Measurements from ENCODE around the gene ERAP2.

ERAP2 gene

DNA sequence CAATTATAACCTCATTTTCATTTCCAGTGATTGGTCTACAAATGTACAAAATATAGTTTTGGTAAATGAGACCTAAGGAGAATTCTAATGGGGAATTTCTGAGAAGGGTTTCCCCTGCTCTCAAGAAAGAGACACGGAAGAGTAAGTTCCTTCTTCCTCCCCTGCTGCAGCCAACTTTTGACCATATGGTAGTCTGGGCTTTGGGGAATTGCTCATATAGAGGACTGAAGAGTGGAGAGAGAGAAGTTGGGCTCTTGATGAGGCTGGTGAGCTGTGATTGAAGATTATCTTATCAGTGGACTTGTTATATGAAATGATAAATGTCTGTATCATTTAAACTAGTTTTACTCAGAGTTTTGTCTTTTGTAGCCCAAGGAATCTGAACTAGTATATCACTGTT is 55.3 kb downstream of the ERAP2 start:
- no peak for DNase-seq

DNA sequence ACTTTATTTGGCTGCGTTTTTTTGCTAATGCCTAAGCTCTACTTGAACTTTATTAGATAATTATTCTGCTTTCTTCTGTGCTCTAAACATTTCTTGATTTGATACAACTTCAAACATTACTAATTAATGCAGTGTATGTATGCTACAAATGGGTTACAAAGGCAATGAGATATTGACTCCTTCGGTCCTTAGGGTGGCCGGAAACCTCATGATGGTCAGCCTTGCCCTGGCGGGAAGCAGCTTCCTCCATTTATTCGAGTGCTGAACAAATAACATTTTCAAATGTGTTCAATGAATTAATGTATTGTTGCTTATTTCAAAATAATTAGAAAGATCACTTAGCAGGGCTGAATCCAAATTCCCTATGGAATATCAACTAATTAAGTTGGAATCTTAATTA is 55.7 kb downstream of the ERAP2 start:
- Histone ChIP-seq H3K56ac (ENCODE audit: low read length) (no peak overlapping the region), H3K4me1 (ENCODE audit: control insufficient read depth, low read depth, low read length) (peaks cover 9% of the 10 kb centered on the region), H3K27me3 (ENCODE audit: insufficient read depth, low read length, poor library complexity) (no peaks in the 10 kb centered on the region), H3K4ac (ENCODE audit: low read depth, low read length) (no peak overlapping the region), H2BK120ac (ENCODE audit: low read depth, low read length) (no peak overlapping the region), H3K79me2 (ENCODE audit: control insufficient read depth, insufficient read depth, low read length) (no peaks in the 10 kb centered on the region), H3K27ac (ENCODE audit: low read depth, low read length) (no peak overlapping the region), H3K36me3 (ENCODE audit: control insufficient read depth, insufficient read depth, low read length) (no peaks in the 10 kb centered on the region), H2BK15ac (replicated peaks; ENCODE audit: low read depth) (no peak overlapping the region), H4K8ac (ENCODE audit: low read depth, low read length) (no peak overlapping the region), H4K5ac (ENCODE audit: low read length) (no peak overlapping the region), H2AK5ac (ENCODE audit: low read length) (no peak overlapping the region), H2BK5ac (ENCODE audit: low read length) (no peak overlapping the region), H3K79me1 (ENCODE audit: low read length) (no peaks in the 10 kb centered on the region), H3K9ac (ENCODE audit: low read length) (no peak overlapping the region), H3K18ac (ENCODE audit: low read length) (no peak overlapping the region), H3K4me3 (ENCODE audit: low read length) (no peak overlapping the region), H3K4me2 (ENCODE audit: low read length) (no peak overlapping the region), H3K23ac (ENCODE audit: low read length) (no peak overlapping the region)
- no CpG with 5 or more reads among the region's 5 CpGs for WGBS (ENCODE audit: extremely low coverage, insufficient coverage, low lambda C conversion rate)
- no peak for DNase-seq

More for the DNA sequence above, 55.3 kb downstream of the ERAP2 start:
- H3K4me3 ChIP-seq (ENCODE audit: low read length): no peak overlapping the region
- H2BK120ac ChIP-seq (ENCODE audit: low read depth, low read length): no peak overlapping the region
- no peak overlapping the region for H2BK15ac ChIP-seq (replicated peaks; ENCODE audit: low read depth)
- H3K18ac ChIP-seq (ENCODE audit: low read length): no peak overlapping the region
- H3K79me1 ChIP-seq (ENCODE audit: low read length): no peaks in the 10 kb centered on the region
- H3K27me3 ChIP-seq (ENCODE audit: insufficient read depth, low read length, poor library complexity): no peaks in the 10 kb centered on the region
- no peak overlapping the region for H2AK5ac ChIP-seq (ENCODE audit: low read length)
- no peak overlapping the region for H3K23ac ChIP-seq (ENCODE audit: low read length)
- H4K5ac ChIP-seq (ENCODE audit: low read length): no peak overlapping the region
- H3K9ac ChIP-seq (ENCODE audit: low read length): no peak overlapping the region
- no peaks in the 10 kb centered on the region for H3K36me3 ChIP-seq (ENCODE audit: control insufficient read depth, insufficient read depth, low read length)
- no peak overlapping the region for H3K27ac ChIP-seq (ENCODE audit: low read depth, low read length)
- no peaks in the 10 kb centered on the region for H3K79me2 ChIP-seq (ENCODE audit: control insufficient read depth, insufficient read depth, low read length)
- no peak overlapping the region for H3K4me2 ChIP-seq (ENCODE audit: low read length)
- H2BK5ac ChIP-seq (ENCODE audit: low read length): no peak overlapping the region
- peaks cover 8% of the 10 kb centered on the region for H3K4me1 ChIP-seq (ENCODE audit: control insufficient read depth, low read depth, low read length)
- no peak overlapping the region for H4K8ac ChIP-seq (ENCODE audit: low read depth, low read length)
- no CpG with 5 or more reads among the region's 1 CpG for whole genome bisulfite sequencing (ENCODE audit: extremely low coverage, insufficient coverage, low lambda C conversion rate)
- H3K4ac ChIP-seq (ENCODE audit: low read depth, low read length): no peak overlapping the region
- H3K56ac ChIP-seq (ENCODE audit: low read length): no peak overlapping the region

DNA sequence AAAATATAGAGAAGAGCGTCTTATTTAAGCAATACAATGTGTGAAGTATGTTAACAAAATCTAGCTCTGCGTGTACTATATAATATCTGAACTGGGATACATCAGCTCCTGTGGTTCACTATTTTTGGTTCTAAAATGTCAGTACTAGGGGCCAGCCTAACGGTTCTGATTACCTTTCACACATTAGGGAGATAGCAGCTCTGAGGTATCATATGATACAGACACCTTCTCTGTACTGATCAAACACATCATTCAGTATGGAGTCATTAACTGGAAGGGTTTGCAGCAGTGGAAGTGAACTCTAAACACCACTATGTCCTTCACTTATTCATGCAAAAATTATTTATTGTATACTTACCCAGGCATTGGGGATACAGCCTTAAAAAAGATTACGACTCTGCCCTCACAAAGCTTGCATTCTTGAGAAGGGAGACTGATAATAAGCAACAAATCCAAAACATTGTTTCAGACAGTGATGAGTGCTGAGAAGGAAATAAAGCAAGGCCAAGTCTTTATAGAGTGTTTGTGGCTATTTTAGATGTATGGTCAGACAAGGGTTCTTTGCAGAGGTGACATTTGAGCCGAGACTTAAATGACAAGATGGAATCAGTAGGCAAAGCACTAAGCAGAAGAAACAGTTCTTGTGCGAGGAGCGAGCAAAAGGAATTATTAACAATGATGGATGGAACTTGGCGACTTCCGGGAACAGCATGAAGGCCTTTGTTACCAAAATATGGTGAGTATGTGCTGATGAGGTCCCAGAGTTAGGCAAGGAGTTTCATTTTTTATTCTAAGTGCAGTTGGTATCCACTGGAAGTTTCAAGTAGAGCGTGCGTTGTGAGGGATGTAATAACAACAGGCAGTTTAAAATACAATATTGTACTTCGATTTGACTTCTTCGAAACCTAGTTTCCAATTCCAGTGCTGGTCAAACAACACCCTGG is 57.7 kb downstream of the ERAP2 start:
- Histone ChIP-seq H3K18ac (ENCODE audit: low read length) (no peak overlapping the region), H3K27me3 (ENCODE audit: insufficient read depth, low read length, poor library complexity) (no peaks in the 10 kb centered on the region), H3K23ac (ENCODE audit: low read length) (no peak overlapping the region), H2BK120ac (ENCODE audit: low read depth, low read length) (no peak overlapping the region), H3K4me2 (ENCODE audit: low read length) (peak overlapping the region; percentile 25), H2AK5ac (ENCODE audit: low read length) (no peak overlapping the region), H4K5ac (ENCODE audit: low read length) (no peak overlapping the region), H2BK5ac (ENCODE audit: low read length) (no peak overlapping the region), H3K56ac (ENCODE audit: low read length) (peak overlapping the region; percentile 86), H3K4me1 (ENCODE audit: control insufficient read depth, low read depth, low read length) (peaks cover 9% of the 10 kb centered on the region), H3K9ac (ENCODE audit: low read length) (peak overlapping the region; percentile 62), H3K27ac (ENCODE audit: low read depth, low read length) (peak overlapping the region; percentile 37), H2BK15ac (replicated peaks; ENCODE audit: low read depth) (no peak overlapping the region), H3K79me2 (ENCODE audit: control insufficient read depth, insufficient read depth, low read length) (no peaks in the 10 kb centered on the region), H3K36me3 (ENCODE audit: control insufficient read depth, insufficient read depth, low read length) (no peaks in the 10 kb centered on the region), H3K4ac (ENCODE audit: low read depth, low read length) (no peak overlapping the region), H3K4me3 (ENCODE audit: low read length) (peak overlapping the region; percentile 2), H3K79me1 (ENCODE audit: low read length) (no peaks in the 10 kb centered on the region), H4K8ac (ENCODE audit: low read depth, low read length) (no peak overlapping the region)
- no CpG with 5 or more reads among the region's 13 CpGs for WGBS (ENCODE audit: extremely low coverage, insufficient coverage, low lambda C conversion rate)
- peak; percentile 13 for DNase-seq

DNA sequence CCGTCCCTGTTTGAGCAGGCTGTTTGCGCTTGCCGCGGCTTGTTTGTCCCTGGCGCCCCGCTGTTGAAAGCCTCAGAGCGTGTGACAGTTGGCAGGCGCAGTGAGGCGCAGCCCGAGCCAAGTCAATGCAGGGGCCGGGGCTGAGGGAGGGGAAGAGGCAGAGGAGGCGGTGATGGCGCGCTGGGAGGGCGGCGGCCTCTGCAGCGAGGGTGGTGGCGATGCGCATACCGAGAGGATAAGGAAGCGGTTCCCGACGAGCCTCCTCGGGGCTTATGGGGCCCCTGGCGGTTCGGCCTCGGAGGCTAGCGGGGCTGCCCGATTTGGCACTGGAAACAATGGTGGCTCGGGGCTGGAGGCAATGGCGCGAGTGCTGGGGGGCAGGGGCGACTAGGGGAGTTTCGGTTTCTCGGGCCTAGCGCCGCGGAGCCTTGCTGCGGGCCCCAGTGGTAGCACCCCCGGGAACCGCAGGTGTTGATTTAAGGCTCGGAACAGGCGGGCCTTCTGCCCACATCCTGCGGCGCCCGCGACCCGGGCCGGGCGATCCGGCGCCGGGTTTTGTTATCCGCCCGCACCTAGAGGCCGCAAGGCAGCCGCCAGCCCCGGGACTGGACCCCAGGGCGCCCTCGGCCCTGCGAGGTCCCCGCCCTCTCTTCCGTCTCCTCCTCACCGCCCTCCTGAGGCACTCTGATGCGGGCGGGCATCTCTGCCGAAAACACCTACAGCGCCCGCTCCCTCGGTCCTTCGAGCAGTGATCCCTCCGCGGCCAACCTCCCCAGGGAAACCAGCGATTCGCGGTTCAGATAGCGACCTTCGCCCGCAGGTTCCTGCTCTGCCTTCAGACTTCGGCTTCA is 58.6 kb downstream of the ERAP2 start:
- peaks cover 9% of the 10 kb centered on the region for H3K4me1 ChIP-seq (ENCODE audit: control insufficient read depth, low read depth, low read length)
- no CpG with 5 or more reads among the region's 80 CpGs for WGBS (ENCODE audit: extremely low coverage, insufficient coverage, low lambda C conversion rate)

DNA sequence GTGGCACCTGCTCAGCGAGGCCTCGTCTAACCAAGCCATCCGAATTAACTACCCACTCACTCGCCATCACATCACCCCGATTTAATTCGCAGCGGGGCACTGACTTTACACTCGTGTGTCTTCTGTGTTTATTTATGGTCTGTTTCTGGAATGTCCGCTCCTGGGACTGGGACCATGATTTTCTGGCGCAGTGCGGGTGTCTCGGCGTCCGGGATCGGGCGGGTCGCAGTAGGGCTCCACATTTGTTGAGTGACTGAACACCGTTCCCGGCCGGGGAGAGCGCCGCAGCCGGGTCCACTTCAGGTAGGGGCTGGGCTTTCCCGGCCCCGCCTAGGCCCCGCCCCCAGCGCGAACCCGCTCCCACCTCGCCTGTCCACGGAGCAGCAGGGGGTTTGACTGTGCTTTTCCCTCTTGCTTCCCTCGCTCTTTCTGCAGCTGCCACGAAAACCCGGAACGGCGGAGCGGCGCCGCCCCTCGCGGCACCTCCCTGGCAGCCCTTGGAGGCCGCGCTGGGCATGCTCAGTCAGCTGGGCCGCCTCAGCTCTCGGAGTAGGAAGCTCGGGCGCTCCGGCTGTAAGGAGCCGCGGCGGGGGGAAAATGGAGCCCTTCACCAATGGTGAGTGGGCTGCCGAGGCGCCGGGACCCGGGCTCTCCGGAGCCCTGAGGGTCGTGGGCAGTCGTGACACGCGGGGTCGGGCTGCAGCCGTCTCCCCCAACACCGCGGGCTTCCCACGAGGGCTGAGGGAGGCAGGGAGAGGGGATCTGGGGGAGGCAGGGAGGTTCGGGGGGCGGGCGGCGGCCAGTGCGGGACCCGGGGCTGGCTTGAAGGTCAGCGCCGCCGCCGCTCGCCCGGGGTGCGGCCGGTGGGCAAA is 59.5 kb downstream of the ERAP2 start, which contains the start of gene LNPEP:
TSS of gene LNPEP (plus strand) at position 522 of the 872 bp plus-strand sequence. CDS start at position 598, 76 bp downstream.
- no CpG with 5 or more reads among the region's 79 CpGs for WGBS (ENCODE audit: extremely low coverage, insufficient coverage, low lambda C conversion rate)

More for the DNA sequence above, 58.6 kb downstream of the ERAP2 start:
- peak overlapping the region; percentile 47 for H3K18ac ChIP-seq (ENCODE audit: low read length)
- H3K9ac ChIP-seq (ENCODE audit: low read length): peak overlapping the region; percentile 62
- no peak overlapping the region for H2AK5ac ChIP-seq (ENCODE audit: low read length)
- H3K56ac ChIP-seq (ENCODE audit: low read length): peak overlapping the region; percentile 89
- no peaks in the 10 kb centered on the region for H3K79me2 ChIP-seq (ENCODE audit: control insufficient read depth, insufficient read depth, low read length)
- peak overlapping the region; percentile 56 for H2BK5ac ChIP-seq (ENCODE audit: low read length)
- H3K36me3 ChIP-seq (ENCODE audit: control insufficient read depth, insufficient read depth, low read length): no peaks in the 10 kb centered on the region
- no peak overlapping the region for H2BK15ac ChIP-seq (replicated peaks; ENCODE audit: low read depth)
- H2BK120ac ChIP-seq (ENCODE audit: low read depth, low read length): no peak overlapping the region
- no peaks in the 10 kb centered on the region for H3K27me3 ChIP-seq (ENCODE audit: insufficient read depth, low read length, poor library complexity)
- H4K8ac ChIP-seq (ENCODE audit: low read depth, low read length): no peak overlapping the region
- H3K27ac ChIP-seq (ENCODE audit: low read depth, low read length): peak overlapping the region; percentile 92
- H3K79me1 ChIP-seq (ENCODE audit: low read length): no peaks in the 10 kb centered on the region
- peak overlapping the region; percentile 88 for H3K4me2 ChIP-seq (ENCODE audit: low read length)
- peak overlapping the region; percentile 62 for H3K4me3 ChIP-seq (ENCODE audit: low read length)
- no peak overlapping the region for H4K5ac ChIP-seq (ENCODE audit: low read length)
- no peak overlapping the region for H3K23ac ChIP-seq (ENCODE audit: low read length)
- DNase-seq: peak; percentile 94
- no peak overlapping the region for H3K4ac ChIP-seq (ENCODE audit: low read depth, low read length)

More for the DNA sequence above, 59.5 kb downstream of the ERAP2 start, which contains the start of gene LNPEP:
- Histone ChIP-seq H4K5ac (ENCODE audit: low read length) (no peak within 1 kb of the TSS), H3K27me3 (ENCODE audit: insufficient read depth, low read length, poor library complexity) (no peaks in the 10 kb centered on the region), H3K79me2 (ENCODE audit: control insufficient read depth, insufficient read depth, low read length) (no peaks in the 10 kb centered on the region), H3K23ac (ENCODE audit: low read length) (no peak within 1 kb of the TSS), H3K4me1 (ENCODE audit: control insufficient read depth, low read depth, low read length) (peaks cover 9% of the 10 kb centered on the region), H4K8ac (ENCODE audit: low read depth, low read length) (no peak within 1 kb of the TSS), H2BK15ac (replicated peaks; ENCODE audit: low read depth) (no peak within 1 kb of the TSS), H3K79me1 (ENCODE audit: low read length) (no peaks in the 10 kb centered on the region), H3K4me3 (ENCODE audit: low read length) (peak within 1 kb of the TSS; percentile 62), H2BK120ac (ENCODE audit: low read depth, low read length) (no peak within 1 kb of the TSS), H3K56ac (ENCODE audit: low read length) (peak within 1 kb of the TSS; percentile 89), H2BK5ac (ENCODE audit: low read length) (peak within 1 kb of the TSS; percentile 56), H3K27ac (ENCODE audit: low read depth, low read length) (peak within 1 kb of the TSS; percentile 92), H3K4ac (ENCODE audit: low read depth, low read length) (no peak within 1 kb of the TSS), H3K9ac (ENCODE audit: low read length) (peak within 1 kb of the TSS; percentile 79), H2AK5ac (ENCODE audit: low read length) (no peak within 1 kb of the TSS), H3K4me2 (ENCODE audit: low read length) (peak within 1 kb of the TSS; percentile 88), H3K18ac (ENCODE audit: low read length) (peak within 1 kb of the TSS; percentile 78), H3K36me3 (ENCODE audit: control insufficient read depth, insufficient read depth, low read length) (no peaks in the 10 kb centered on the region)
- peak; percentile 98 for DNase-seq

All from mesendoderm (in vitro differentiated cells).